Urothelium cell line (cell line): Measurements from ENCODE around the gene GPC6.
"Not testable (repeated sequence)": the region's sequence is repeated elsewhere in the genome, so short reads cannot be mapped to it uniquely, and the experiment has no call there.

Experiments used
- DNase-seq: peaks from one replicate; pipeline ENCODE4 v3.0.0; 2011; ENCODE audit warnings: low spot score, mixed read lengths
- FAIRE-seq: peaks from 2 replicates; lab custom pipeline; 2011; peaks lifted over from hg19 to GRCh38; lab: Jason Lieb, UNC

GPC6 gene

DNA sequence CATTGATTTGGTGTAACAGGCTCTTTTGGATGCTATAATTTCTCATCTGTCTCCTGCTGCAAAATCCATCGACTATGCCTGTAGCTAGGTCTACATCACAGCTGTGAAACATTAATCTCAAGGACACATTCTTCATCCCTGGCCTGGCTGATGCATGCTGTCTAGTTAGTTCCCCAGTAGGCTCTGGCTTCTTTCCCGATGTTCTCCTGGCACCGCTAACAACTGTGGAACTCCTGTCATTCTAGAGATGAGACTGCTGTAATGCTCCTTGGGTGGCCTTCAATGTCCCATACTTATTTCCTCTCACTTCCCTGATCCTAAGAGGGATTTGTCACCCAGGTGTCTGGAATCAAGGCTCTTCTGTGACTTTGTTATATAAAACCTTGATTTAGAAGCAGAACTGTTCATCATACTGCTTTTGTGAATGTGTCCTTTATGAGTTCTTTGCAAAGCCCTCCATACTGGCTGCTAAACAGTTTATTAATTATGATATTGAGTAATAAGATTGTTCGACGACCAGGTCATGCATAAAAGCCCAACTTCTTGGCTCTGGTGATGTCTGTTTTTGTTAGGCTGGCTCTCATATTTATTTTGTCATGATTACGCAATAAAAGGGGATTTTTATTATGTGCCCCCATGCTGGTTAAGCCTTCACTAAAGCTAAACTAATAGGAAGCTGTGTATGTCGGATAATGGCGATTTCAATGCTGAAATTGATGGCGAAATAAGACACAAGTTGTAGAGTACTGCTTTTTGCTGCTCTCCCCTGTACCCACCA is 1025.4 kb downstream of the GPC6 start:
- no peak for DNase-seq
- FAIRE-seq = no peak

DNA sequence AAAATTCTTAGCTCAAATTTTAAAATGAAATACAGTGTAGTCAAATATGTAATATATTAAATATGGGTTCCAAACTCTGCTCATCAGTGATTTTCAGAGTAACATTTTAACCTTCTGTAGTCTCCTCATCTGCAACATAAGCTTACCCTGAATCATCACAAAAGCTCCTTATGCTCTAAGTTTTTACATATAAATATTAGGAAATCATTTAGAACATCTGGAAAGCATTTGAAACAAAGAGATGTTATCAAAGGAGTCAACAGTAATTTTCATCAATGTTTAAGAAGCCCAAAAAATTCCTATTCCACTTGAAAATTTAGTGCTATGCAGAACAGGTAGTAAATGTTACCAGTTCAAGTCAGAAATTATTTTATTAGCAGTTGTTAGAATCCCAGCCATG is 1028.1 kb downstream of the GPC6 start:
- DNase-seq (no peak), FAIRE-seq (no peak)

DNA sequence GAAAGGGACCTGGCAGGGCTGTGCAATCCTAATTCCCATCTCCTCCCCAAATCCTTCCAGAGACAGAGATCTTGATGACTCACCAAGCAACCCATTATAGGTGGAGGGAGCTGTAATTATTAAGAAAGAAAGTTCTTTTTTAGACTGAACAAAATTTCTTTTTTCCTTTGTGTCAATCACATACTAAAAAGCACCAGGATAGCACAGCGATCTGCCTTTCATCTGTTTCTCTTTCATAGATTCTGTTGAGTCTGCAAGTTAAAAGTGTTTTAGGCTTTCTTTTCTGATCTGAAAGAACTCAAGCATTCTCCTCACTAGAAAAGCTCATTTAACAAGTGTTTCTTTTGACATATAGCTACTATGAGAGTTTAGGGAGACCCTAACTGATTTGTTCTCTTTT is 1030.1 kb downstream of the GPC6 start:
- DNase-seq (no peak), FAIRE-seq (no peak)

DNA sequence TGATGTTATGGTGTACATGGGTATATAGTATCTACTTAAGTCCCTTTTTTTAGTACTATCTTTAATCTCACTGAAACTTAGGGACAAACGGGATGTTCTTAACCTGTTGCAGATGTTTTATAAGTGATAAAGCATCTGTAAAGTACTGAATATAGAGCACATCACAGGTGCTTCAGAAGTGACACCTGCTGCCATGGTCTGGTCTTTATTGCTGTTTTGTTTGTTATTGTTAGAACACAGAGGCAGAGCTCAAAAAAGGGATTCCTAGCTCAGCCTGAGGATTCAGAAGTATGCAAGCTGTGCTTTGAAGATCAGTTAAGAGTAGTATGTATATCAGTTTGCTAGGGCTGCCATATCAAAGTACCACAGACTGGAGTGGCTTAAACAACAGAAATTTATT is 1033.4 kb downstream of the GPC6 start:
- DNase-seq = no peak
- FAIRE-seq = no peak

DNA sequence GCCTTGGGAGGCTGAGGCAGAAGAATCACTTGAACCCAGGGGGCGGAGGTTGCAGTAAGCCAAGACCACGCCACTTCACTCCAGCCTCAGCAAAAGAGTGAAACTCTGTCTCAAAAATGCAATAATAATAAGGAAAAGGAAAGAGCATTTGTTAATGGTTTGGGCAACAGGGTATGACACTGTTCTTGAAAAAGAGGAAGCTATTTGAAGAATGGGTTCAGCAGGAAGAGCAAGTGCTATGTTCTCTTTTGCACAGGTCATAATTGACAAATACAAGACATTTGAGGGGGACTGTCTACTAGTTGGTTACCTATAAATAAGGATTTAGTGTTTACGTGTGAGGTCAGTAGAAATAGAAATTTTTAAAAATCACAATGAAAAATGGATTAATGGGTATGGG is 1034.6 kb downstream of the GPC6 start:
- FAIRE-seq (no peak), DNase-seq (no peak)

DNA sequence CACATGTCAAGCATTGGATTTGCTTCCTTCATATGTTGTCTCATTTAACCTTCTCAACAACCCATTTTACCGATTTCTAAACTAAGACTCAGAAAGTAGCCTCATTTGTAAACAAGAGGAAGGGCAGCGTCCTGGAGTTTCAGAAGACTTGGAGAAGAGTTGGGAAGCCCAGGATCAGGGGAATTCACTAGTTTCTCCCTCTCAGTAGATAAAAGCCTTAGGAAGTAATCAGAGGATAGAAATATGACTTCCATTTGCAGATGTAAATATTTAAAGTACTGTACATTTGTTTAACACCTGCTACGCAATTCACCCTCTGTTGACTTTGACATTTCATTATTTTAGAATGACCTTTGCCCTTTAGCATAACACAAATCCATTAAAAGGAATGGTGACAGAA is 1036.4 kb downstream of the GPC6 start:
- FAIRE-seq = no peak
- no peak for DNase-seq

DNA sequence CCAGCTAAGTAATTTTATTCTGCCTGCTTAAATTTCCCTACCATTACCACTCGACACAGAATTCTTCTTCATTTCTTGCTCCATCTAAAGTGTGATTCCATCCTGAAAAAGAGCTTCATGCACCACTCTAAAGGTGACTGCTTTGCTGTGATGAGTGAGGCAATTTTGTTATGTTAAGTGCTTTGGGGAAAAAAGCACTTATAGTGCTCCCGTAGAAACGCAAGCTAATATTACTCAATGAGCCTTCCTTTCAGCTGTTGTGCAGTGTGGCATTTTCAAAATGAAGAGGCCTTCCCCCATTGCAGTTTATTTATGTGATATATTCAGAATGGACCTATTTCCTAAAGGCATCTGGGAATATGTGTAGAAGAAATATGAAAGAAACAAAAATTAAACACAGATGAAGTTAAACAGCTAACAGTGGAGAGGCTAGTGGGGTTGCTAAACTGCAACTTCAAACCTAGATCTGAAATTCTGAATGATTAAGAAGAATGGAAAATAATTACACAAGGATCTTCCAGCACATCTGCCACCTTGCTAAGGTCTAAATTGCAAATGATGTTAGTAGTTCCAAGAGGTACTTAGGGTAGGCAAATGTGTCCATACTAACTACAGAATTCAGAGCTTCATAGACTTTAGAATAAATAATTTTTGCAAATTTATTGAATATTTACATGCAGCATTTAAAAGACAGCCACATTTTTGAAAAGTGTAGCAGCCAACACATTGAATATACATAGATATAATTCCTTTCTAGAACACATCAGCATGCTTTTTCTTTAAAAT is 1041.2 kb downstream of the GPC6 start:
- DNase-seq (no peak), FAIRE-seq (no peak)

DNA sequence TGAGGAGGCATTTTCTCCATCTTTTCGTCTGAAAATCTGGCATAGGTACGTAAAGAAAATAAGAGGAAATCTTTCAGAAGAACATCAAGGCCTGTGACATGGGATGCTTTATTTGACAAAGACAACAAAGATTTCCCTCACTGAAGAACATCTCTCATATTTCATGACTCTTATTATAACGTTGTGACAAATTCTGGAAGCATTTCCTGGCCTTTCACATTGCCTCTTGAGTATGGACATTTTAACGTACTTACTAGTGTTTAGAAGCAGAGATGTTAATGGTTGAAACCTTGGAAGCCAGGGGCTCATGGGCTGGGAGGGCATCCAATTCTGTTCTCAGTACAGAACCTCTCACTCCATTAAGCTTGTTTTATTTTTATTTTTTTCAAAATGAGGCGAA is 1042.1 kb downstream of the GPC6 start:
- FAIRE-seq (no peak), DNase-seq (no peak)

DNA sequence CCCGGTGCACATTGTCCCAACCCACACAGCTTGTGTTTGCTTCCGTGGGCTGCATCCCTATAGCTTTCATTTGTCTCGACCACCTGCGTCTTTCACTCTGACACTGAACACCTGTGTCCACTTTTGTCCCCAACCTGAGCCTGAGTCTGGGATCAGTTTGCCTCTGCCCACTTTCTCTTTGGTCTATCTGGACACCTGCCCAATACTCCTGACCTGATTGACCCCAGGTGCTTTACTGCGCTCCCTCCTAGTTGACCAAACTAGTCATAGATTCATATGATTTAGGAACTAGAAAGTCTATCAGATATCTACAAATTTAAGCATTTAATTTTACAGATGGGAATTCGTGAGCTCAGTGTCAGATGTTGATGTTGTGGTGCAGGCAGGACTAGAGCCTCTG is 1043.0 kb downstream of the GPC6 start:
- DNase-seq (no peak), FAIRE-seq (no peak)

DNA sequence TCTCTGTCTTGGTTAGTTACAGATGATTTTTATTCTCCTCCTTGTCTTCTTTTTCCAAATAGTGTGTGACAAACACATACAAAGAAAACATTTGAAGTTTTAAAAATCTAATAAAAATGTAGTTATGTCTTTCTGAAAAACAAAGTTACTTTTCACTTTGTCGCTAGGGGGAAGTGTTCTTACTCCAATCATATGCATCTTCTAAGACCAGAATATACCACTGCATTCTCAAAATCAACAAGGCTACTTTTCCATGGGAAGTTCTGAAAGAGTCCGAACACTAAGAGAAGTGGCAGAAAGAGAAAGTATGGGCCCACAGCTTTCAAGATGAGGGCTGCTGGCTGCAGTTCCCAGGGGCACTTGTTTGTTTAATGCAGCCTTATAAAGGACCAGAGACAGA is 1043.9 kb downstream of the GPC6 start:
- FAIRE-seq = no peak
- no peak for DNase-seq

DNA sequence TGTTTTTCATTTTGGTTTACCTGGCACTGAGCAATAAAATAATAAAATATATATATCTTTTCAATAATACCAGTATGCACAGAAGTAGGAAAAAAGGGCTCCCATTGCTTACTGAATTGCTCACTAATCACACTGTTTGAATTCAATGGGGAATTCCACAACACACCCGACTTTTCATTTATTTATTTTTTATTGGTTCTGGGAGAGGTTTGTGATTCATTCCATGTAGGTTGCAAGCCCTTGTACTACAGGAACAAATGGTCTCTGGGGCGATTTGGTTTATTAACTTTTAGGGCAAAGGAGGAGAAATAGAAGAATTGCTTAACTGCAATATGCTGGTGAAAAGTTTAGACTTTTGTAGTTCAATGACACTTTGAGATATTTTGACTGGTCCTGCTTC is 1045.4 kb downstream of the GPC6 start:
- DNase-seq (no peak), FAIRE-seq (no peak)

DNA sequence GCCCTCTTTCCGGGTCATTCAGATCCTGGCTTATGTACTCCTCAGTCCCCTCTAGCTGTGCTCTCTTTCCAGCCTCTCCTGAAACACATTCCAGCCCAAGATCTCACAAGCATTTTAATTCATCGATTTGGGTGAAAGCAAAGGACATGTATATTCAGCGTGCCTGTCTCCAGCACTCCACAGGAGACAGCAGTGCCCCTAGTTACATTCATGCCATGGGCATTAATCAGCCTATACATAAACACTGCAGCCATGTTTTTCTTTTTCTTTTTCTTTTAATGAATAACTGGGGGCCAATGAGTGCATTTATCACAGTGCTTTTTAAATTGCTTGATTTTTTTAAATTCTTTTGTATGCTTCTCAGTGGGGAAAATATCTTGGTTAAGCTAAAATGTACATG is 1053.7 kb downstream of the GPC6 start:
- no peak for FAIRE-seq
- DNase-seq = no peak

DNA sequence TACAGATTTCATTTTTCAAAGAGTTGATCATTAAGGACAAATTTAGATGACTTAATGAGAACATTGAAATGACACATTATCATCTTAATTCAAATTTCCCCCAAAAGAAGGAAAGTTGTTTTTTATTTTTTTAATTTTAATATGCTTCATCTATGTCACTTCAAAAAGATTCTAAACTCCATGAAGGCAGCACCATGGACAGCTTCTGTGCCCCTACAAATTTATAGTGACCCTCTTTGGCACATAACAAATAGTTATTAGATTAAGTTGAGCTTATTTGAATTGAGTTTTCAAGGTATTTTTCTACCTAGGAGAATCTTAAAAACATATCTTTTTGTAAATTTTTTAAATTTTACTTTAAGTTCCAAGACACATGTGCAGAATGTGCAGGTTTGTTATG is 1054.2 kb downstream of the GPC6 start:
- no peak for FAIRE-seq

DNA sequence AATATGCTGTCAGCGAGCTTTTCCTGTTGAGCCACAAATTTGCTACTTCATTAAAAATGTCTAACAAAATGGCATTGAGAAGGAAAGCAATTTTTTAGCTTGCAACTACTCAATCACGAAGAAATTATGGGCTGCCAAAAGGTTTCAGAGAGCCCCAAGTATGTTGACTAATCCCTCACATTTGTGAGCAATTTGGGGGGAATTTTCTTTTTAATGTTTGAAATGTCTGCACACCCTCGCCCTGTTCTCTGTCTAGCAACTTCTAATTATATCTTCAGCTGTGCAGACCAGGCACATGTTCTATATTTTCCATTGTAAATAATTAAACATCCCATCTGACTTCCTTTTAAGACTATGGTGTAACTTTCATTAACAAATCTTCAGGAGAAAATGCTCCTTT is 1060.0 kb downstream of the GPC6 start:
- no peak for FAIRE-seq
- DNase-seq = no peak

More for the DNA sequence above, 1054.2 kb downstream of the GPC6 start:
- no peak for DNase-seq

DNA sequence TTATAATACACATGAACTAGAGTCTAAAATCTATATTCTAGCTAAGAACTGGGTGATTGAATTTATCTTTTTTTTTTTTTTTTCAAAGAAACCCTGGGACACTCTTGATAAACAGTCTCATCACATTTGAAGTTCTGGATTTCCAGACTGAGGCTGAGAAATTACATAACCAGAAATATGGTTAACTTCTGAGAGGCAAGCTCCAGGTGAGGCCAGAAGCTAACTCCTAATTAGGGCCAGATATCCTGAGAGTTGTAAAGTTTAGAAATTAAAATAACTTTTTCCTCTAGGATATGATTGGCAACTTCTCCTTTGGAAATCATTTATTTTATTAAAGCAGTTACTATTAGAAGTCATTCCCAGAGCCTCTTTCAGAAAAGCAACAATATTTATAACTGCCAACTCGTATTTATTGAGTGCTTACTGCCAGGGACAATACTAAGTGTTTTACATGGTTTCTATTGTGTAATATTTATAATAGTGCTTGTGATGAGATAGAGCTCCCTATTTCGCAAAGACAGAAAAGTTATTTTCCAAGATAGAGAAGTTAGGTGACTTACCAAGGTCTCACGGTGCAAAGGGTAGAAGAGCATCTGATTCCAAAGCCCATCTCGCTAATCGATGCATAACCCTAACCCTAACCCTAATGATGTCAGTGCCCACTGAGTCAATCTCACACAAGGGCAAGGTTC is 1065.2 kb downstream of the GPC6 start:
- FAIRE-seq = no peak

DNA sequence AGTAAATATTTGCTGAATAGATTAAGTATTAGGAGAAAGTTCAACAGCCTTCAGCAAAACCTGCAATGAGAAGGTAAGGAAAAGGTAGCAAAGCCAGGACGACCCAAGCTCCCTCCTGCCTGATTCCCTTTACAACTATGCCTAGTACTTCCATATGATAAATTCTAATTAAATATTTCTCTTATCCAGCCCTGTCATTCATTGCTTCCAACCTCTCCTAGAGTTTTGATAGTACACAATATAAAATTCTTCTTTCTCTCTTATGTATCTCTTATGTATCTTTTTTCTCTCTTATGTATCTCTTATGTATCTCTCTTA is 1065.7 kb downstream of the GPC6 start:
- DNase-seq = no peak
- no peak for FAIRE-seq

More for the DNA sequence above, 1065.2 kb downstream of the GPC6 start:
- no peak for DNase-seq

DNA sequence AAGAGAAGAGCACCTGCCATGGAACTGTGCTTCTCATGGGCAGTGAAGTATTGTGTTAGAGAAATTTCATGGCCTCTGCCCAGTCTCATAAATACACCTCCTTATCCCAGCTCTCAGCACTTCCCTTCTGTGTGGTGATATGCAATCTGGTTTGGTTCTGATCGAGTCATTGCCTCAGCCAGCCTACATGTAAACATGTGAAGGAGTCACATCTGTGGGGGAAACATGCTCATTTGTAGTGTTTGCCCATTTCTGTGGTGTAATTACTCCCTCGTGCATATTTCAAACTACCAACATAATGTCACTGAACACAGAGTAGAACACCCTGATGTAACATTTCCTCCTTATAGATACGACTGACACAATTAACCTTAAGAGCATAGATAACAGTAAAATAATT is 1069.9 kb downstream of the GPC6 start:
- peak; percentile 95 for FAIRE-seq

DNA sequence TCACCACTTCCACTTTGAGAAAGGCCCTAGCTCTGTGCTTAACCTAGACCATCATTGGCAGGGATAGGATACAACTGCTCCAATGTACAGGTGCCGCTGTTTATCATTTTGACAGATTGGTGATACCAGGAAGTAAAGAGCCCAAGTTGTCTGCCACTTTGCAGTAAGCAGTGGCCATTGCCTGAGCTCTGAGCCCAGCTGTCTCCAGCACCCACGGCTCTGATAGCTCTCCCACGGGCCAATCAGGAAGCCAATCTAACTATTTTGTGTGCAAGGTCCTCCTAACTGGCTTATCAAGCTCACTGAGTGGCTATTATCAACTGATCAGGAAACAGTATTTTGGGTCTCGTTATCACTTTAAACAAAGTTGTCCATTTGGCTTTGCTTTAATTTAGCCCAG is 1071.7 kb downstream of the GPC6 start:
- no peak for DNase-seq
- FAIRE-seq = no peak

More for the DNA sequence above, 1069.9 kb downstream of the GPC6 start:
- no peak for DNase-seq

DNA sequence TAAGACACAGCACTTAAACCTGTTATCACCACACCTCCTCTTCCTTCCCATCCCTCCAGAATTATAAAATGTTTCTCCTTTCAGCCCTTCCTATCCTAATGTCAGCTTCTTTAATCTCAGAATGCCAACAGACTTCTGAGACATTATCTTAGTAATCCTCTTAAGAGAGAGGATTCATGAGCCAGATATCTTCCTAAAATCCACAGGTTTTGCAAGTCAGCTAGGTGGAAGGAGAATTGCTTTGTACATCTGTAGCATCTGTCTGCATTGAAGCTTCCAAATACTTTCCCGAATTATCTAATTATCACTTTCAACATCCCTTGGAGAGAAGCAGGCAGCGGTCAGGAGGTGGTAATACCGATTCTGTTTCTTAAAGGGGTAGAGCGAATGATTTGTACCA is 1073.8 kb downstream of the GPC6 start:
- DNase-seq (no peak), FAIRE-seq (no peak)

DNA sequence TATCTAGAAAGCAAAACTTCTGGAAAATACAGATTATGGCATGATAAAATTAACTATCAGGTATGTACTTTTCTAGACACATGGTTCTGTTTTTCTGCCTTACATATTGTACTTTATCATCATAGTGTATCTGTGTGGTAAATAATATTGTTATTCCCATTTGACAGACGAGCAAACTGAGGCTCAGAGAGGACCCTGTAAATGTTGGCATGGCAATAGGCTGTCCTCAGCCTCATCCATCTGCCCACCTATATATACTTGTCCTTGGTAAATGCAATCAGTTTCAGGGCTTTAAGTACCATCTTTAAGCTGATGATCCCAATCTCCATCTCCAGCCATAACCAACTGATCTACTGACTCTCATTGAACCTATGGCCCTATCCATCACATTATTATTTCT is 1074.9 kb downstream of the GPC6 start:
- no peak for FAIRE-seq
- no peak for DNase-seq

DNA sequence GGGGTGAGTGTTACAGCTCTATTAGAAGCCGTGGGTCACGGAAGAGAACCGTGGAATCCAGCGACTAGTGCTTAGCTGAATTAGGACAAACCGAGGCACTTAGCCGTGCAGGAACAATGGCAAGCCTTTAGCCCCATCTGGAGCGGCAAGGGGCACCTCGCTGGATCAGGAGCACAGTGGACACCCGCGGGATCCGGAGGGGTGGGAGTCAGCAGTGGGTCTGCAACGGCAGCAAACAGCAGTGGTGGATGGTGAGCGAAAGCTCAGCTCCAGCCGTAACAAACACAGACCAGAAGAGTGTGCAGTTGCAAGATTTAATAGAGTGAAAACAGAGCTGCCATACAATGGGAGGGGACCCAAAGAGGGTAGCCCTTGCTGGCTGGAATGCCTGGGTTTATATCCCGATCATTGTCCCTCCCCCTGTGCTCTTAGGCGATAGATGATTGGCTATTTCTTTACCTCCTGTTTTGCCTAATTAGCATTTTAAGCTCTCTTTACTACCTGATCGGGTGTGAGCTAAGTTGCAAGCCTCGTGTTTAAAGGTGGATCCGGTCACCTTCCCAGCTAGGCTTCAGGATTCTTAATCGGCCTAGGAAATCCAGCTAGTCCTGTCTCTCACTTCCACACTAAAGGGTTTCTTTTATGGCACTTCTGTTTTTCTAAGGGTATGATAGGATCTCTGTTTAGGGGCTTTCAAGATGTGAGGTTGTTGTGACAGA is 1076.4 kb downstream of the GPC6 start:
- not testable (repeated sequence) for DNase-seq
- FAIRE-seq = peak; percentile 79
